ENCODE data around the gene ATP1B3. TPM values are rescaled to one million over a fixed set of nuclear protein-coding genes. Genes with fewer than 3 reads are reported as not detected.

Gene ATP1B3
- total and polyA plus RNA-seq, 9 of the 15 experiments (the other 6 are each of a cell fraction or from before 2014, with no cell fraction given): 48.3 to 202 (median 123) TPM

- peaks cover 66% of the 10 kb centered on the region for H3K36me3 ChIP-seq (ENCODE audit: control insufficient read depth, insufficient read depth, low read length)
- no peak overlapping the region for H3K27ac ChIP-seq (ENCODE audit: extremely low read depth, low read depth, low read length)
- in situ Hi-C loops (cut with MboI): no loop called here
- H3K9ac ChIP-seq (ENCODE audit: insufficient read depth in 1 of 2, low read depth in 2 of 2, low read length in 2 of 2): no peak overlapping the region
- no peaks in the 10 kb centered on the region for H4K20me1 ChIP-seq (replicated peaks; ENCODE audit: control insufficient read depth, insufficient read depth, low read length)
- ATAC-seq: no peak
- intact Hi-C loops (cut with micrococcal nuclease): no loop called here
- no peaks in the 10 kb centered on the region for H3K27me3 ChIP-seq (ENCODE audit: control insufficient read depth in 2 of 2, insufficient read depth in 2 of 2, low read length in 2 of 2)
- TF ChIP-seq BMI1 (IDR thresholded peaks at IDR 0.05; ENCODE audit: low read length): no peak
- no peak for TF ChIP-seq HMBOX1 (IDR thresholded peaks at IDR 0.05)
- TF ChIP-seq NR2F6 (CRISPR knock-in tag; IDR thresholded peaks at IDR 0.05): no peak
- TF ChIP-seq HNRNPH1 (optimal IDR thresholded peaks at IDR 0.05; ENCODE audit: low read depth, low read length): no peak
- TF ChIP-seq POLR2H (tag; IDR thresholded peaks at IDR 0.05; ENCODE audit: low read depth): no peak
- no peak for TF ChIP-seq TAF1 (IDR thresholded peaks at IDR 0.05; ENCODE audit: control insufficient read depth, extremely low read depth, insufficient read depth, low read length, severe bottlenecking)
- TF ChIP-seq HNRNPUL1 (IDR thresholded peaks at IDR 0.05; ENCODE audit: low read length): no peak
- no peak for TF ChIP-seq SAFB (IDR thresholded peaks at IDR 0.05; ENCODE audit: borderline replicate concordance, low read depth, low read length)
- TF ChIP-seq CREB1 (IDR thresholded peaks at IDR 0.05): no peak
- no peak for TF ChIP-seq CREB1 (CRISPR knock-in tag; IDR thresholded peaks at IDR 0.05)
- TF ChIP-seq CBFB (CRISPR knock-in tag; IDR thresholded peaks at IDR 0.05): no peak
- no peak for TF ChIP-seq BRF2 (IDR thresholded peaks at IDR 0.05; ENCODE audit: borderline replicate concordance, insufficient read depth, insufficient read length)
- TF ChIP-seq ZKSCAN1 (IDR thresholded peaks at IDR 0.05; ENCODE audit: low read depth, low read length): no peak
- TF ChIP-seq FOXJ2 (tag; IDR thresholded peaks at IDR 0.05): no peak
- TF ChIP-seq ZBTB5 (IDR thresholded peaks at IDR 0.05): no peak
- no peaks in the 10 kb centered on the region for H3K9me3 ChIP-seq (replicated peaks; ENCODE audit: control insufficient read depth, insufficient read depth, low read depth, low read length)
- no peaks in the 10 kb centered on the region; a peak in 1 of 5 replicates for H3K4me1 ChIP-seq (replicated peaks in 1 of 2; ENCODE audit: control insufficient read depth in 2 of 2, insufficient read depth in 2 of 2, low read length in 2 of 2)
- H3K9me1 ChIP-seq (ENCODE audit: control insufficient read depth, insufficient read depth, low read length): no peaks in the 10 kb centered on the region
- peaks cover 86% of the 10 kb centered on the region for H3K79me2 ChIP-seq (ENCODE audit: control insufficient read depth, insufficient read depth, low read length)
- CTCF ChIA-PET (ENCODE audit: low intra/inter-chr PET ratio): no interaction called here
- no TSS peak for BruUV-seq (replicated peaks)
- H3K4me2 ChIP-seq (ENCODE audit: insufficient read depth, low read length): no peak overlapping the region
- WGBS (ENCODE audit: insufficient coverage, low coverage, missing lambda C conversion rate): 95% methylated on average over 1 of the region's 1 CpG
- no peak overlapping the region for H3K4me3 ChIP-seq
- DNase-seq (ENCODE audit: extremely low read depth in 1 of 4, low spot score in 3 of 4): no peak
- FAIRE-seq: no peak
- no peak overlapping the region for H2AFZ ChIP-seq (ENCODE audit: low read depth, low read length)
- POLR2A ChIA-PET: no interaction called here
Observed at GRCh38 chr3:141898908-141899307, 22.5 kb downstream of the ATP1B3 start.
